GM19324 (cell line): Measurements from ENCODE around the gene KIF6.

Experiments used
- ATAC-seq: cut with Tn5 transposase; IDR thresholded peaks from one replicate; pipeline ENCODE4 v1.9.1; 2021; ENCODE audit warnings: mild to moderate bottlenecking, moderate library complexity; ENCODE audit not compliant: unreplicated experiment, low FRiP score

Gene KIF6

DNA sequence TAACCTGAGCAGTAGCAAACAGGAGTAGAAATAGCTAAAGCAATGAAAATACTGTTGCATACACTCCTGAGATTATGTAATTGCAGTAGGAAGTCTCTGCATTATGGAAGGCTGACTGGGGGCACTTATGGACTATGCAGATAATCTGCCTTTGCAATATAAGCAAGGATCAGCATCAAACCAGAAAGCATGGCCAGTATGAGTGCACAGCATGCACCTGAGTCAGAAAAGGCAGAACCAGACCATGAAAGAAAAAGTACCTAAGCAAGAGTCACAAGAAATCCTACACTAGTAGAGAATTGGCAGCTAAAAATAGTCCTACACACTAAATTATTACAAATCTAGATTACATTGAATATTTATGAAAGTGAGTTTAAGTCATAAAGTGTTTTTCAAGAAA, 164.3 kb downstream of the KIF6 start:
- no peak for ATAC-seq

DNA sequence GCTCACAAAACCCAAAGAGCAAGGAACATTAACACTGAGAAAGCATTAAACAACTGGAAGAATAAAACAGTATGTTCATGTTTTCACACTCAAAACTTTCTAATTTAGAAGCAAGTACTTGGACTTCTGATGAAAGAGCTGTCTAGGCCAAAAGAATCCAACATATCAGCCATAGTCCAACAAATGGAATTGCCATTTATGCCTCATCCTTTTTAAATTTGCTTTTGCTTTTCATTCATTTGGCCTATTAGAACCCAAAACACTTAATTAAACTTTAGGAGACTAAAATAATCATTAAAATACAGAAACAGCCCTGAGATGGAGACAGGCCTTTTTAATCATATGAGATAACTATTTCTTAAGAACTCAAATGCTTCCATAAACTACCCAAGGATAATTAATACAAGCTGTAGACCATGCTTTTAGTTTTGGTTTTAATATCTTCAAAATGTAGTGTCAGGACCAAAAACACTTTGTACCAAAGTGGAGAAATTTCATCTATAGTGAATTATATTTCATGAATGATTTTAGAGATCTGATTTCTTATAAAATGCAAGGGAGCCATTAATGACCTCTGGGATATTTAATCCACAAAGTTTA, 166.5 kb downstream of the KIF6 start:
- ATAC-seq, result no peak

DNA sequence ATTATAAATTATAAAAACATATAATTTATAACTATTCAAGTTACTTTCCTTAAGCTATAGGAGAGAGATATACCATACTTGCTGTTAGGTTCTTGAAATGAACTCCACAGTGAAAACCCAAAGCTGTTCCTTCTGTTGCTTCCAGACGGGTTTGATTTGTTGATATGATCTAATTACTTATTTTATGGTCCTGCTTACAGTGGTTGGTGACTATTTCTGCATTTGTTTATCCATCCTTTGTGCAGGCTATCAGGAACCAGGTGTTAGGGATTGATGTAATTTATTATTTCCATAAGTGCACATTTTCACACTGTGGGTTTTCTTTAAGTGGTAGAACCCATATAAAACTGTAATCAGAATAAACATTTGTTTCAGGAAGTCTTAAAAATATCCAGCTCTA, 167.1 kb downstream of the KIF6 start:
- no peak for ATAC-seq

DNA sequence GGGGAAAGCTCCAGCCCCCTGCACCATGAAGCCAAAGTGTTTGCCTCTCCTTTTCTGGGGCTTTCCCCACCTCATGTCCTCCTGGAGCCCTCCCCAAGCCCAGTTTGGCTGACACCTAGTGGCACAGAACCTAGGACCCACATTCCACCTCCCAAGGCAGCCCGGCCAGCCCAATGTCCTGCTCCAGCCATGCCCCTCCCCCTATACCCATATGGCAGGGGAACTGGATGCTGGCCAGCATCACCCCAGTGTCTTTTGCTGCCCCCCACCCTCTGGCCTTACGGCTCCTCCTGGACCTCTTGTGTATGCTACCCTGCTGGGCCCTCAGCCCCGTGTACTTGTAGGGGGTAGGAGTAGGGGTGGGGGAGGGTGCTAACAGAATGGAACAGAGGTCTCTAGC, 170.1 kb downstream of the KIF6 start:
- no peak for ATAC-seq

DNA sequence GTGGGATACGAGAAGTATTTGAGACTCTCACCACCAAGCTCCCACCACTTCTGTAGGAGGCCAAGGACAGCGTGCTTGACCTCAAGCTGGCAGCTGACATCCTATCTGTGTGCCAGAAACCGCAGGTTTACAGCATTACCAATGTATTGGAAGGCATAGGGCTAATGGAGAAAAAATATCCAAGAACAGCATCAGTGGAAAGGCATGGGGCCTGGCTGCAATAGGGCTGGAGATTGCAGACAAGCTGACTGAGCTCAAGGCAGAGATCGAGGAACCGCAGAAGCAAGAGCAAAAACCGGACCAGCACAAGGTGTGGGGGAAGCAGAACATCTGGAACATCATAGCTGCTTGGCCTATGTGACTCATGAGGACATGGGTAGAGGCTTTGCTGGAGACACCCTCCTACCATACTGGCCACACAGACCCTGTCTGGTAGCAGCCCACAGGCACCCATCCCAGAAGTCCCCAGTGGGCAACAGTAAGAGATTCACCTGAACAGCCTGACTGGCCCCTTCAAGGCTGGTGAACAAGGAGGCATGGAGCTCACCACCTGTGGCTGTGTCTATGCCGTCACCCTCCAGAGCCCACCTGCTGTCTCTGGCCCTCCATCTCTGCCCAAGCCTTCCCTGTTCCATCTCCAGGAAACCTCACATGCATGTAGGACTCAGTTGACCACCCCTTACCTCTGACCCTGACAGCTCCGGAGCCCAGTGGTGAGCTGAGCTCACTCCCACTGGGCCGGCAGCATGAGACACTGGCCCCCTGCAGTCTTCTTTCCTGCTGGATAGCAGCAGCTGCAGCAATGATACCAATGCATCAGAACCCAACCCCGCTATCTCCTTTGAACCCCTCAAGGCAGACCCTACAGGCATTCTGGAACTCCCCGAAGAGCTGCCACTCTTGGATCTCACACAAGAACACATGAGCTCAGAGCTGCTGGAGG, 171.1 kb downstream of the KIF6 start:
- no peak for ATAC-seq

DNA sequence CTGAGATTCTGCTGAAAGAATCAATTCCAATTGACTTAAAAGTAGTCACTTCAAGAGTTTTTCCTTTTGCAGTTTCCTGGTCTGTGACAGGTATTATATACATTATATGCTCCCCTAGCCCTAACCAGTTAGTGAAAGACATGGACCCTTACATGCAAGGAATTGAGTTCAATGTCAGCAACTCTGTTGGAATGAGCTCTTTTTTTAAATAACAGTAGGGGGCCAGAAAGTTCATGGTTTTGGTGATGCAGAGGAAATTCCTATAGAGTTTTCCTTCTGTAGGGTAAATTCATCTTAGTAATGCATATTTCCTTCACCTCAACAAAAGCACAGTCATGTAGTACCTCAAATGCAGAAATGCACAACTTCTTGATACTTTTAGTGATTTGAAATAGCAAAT, 172.2 kb downstream of the KIF6 start:
- no peak for ATAC-seq

DNA sequence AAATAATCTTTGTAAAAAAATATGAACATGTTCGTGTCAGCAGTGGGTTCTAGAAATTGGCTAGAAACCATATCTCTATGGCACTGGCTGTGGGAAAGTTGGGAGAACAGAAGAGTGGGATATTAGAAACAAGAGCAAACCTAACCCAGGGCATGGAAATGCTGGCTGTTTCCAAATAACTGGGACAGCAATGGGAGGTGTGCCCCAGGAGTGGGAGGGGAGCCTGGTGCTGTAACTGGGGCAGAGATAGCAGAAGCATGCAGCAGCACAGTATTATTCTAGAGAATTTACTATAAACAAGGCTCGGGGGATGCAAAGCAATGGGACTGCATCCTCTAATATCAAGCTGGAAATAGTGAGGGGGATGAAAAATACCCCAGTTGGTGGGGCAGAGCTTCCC, 175.0 kb downstream of the KIF6 start:
- no peak for ATAC-seq

DNA sequence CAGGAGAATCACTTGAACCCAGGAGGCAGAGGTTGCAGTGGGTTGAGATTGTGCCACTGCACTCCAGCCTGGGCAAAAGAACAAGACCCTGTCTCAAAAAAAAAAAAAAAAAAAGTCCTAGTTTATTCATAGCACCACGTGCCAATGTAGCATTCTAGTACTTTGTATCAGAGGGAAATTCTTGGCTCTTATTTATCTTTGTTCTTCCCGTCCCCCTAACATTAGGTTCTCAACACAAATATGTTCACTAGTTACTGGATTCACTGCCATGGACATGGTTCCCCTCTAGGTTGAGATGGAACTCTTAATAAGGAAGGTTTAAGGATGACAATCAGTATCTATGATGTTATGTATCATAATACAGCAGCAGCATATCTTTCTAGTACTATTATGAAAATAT, 178.5 kb downstream of the KIF6 start:
- ATAC-seq, result no peak

DNA sequence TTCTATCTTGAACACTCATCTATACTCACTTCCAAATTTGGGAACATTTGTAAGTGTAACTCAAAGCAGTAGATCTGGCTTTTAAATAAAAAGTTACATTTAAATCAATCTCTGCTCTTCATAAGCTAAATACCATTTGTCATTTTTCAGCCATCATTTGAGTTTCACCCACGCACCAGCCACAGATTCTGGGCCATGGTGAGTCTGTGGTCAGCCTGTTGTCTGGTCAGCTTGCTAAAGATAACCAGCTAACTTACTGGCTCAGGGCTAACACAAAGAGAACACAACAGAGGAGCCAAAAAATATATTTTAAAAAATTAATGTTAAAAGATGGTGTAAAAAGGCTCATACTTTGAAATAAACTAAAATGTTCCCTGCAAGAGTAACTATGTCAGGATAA, 181.3 kb downstream of the KIF6 start:
- no peak for ATAC-seq

DNA sequence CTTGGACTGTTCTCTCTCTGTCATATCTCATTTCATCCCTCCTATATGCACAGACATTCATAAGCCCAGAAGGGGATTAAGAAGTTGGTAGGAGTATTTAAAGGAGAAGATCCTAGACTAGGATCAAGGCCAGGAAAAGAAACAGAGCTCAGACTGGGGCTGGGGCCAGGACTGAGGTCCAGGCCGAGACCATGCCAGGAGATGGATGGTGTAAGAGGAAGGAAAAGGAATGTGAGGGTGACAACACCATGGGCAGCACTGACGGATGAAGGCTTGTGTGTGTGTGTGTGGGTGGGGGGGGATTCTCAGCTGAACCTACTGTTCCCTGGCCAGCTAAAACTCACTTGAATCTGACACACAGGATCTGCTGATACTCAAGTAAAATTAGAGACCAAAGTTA, 182.1 kb downstream of the KIF6 start:
- no peak for ATAC-seq

DNA sequence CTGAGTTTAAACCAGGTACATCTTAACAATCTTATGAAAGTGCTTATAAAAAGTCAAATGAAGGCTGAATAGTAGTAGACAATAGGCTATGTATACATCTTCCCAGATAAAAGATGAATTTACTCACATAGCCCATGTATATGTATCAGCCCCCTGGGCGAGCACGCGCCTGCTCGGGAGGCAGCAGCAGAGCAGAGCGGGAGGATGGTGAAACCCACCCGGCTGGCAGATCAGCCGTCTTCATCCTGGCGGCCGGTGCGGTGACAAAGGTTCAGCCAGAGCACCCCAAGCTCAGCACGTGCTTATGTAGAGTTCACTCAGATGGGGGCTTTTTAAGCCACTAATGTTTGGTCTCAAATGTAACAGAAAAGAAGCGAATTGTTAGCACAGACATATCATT, 184.8 kb downstream of the KIF6 start:
- no peak for ATAC-seq

DNA sequence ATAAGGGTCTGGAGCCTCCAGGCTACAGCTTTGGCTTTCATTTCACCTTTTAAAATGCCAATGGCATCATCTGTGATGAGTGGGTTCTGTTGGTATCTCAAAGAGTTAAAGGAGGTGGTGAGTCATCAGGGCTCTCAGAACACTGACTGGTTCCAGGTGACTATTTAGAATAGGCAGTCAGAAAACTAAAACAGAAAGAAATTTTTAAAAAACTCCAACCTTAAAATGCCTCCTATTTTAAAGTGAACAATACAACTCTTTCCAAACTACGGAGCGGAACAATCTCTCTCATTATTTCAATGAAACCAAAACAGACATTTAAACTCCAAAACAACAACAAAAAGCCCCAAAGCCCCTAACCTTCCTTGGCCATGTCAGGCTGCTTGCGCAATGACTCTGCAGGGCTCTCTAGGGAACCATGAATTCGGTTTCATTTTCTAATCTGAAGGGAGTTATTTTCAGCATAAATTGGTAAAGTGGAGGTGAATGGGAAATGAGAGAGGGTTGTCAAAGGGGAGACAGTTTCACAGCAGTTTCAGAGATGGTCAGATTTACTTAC, 194.9 kb downstream of the KIF6 start:
- peak; percentile 96 for ATAC-seq

DNA sequence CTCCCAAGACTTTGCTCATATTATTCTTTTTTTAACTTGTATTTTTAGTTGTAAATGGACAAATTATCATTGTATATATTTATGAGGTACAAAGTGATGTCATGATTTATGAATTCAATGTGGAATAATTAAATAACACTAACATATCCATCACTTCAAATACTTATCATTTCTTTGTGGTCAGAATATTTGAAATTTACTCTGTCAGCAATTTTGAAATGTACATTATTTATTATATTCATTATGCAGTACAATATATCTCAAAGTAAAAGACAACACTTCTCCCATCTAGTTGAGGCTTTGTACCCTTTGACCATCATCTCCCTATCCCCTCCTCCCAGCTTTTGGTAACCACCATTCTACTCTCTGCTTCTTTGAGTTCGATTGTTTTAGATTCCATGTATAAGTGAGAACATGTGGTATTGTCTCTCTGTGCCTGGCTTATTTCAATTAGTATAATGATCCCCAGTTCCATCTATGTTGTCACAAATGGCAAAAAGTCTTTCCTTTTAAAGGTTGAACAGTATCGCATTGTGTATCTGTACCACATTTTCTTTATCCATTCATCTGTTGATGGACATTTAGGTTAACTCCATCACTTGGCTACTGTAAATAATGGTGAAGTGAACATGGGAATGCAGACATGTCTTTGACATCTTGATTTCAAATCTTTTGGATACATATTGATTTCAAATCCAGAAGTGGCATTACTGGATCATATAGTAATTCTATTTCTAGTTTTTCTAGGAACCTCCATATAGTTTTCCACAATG, 197.2 kb downstream of the KIF6 start:
- no peak for ATAC-seq

DNA sequence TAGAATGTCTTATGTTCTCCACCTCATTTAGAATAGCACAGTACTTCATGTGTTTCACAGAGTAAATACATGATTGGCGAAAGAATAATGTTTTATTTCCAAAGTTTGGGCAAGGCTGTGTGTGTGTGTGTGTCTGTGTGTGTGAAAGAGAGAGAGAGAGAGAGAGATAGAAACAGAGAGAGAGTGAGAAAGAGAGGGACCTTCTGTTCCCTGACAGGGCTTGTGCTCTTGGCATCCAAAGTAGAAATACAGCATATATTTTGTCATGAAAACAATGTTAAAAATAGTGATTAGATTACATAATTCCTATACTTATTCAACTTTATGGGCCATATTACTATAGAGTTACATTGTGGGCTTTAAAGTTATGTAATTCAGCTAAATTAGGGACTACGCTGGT, 201.2 kb downstream of the KIF6 start:
- no peak for ATAC-seq

DNA sequence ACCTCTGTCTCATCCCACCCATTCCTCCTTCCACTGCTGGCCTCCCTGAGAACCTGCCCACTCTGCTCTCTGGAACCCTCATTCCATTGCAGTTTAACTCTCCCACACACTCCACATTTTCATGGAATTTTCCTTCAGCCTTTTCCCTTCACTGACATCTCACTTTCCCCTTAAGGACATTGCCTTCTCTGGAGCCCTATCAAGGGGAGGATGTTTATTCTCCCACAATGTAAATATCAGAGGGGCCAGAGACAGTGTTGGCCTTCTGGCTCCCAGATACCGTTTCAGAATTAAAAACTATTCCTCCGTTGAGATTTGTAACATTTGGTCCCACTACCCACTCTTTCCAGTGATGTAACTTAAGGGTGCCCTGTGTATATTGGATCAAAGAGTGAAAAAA, 203.2 kb downstream of the KIF6 start:
- ATAC-seq, result no peak

DNA sequence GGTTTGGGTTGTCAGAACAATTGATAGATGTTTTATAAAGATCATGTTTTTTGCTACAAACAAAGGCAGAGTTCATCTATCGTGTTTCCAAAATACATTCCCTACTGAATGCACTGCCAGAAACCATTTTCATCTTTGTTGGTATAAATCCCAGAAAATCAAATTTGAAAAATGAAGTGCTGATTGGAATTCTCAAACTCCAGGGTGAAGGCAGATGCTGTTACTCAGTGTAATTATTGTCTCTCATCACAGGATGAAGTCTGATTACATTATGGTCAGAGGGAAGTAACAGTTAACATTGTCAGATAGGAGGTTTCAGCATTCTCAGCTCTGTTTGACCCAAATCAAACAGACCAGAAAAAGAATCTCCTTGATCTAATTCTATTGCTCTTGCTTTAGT, 204.3 kb downstream of the KIF6 start:
- no peak for ATAC-seq

DNA sequence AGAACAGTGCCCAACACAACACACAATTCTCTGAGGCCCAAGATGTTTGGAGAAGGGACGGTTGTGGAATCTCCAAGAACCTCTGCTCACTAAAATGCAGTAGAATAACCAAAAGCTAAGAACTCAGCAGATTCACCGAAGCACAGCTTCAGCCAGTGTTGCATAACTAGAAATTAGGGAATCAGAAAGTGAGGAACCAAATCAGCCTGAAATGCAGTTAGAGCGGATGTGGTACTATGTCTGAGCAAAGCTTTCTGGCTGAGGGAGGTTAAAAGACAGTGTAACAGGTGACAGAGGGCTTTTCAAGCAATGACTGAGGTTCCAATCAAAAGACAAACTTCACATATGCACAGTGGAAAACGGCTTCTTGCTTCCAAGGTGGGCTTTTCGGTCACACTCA, 204.8 kb downstream of the KIF6 start:
- ATAC-seq, result no peak

DNA sequence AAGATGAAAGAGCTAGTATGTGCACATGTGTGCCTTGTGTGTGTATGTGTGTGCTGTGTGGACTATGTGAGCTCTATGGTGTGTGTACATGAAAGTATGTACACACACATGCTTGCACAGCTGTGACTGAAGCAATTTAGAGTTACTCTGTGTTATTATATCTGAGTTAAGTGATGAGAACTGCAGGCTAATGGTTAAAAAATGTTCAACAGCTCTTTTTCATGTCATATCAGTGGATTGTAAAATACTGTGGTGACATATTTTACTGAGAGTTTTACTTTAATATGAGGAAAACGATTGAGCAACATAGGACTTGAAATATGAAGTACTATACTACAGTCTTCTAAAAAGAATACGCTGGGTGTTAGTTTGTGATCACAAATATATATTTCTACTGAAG, 207.0 kb downstream of the KIF6 start:
- no peak for ATAC-seq

DNA sequence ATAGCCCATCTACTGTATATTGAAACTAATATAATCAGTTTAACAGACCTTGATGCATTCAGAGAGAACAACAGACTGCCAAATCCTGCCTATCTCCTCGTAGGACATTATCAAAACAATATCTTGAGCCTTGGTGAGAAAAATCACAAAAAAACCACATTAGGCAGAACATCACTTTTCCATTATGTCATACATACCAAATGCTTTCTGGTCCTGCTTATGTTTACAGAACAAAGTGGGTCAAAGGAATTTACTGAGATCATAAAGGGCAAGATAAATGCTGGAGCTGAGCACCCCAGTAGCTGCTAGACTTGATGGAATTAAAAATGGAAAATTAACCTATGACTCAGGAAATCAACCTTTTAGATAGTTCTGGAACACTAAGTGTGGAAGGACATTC, 207.5 kb downstream of the KIF6 start:
- no peak for ATAC-seq

DNA sequence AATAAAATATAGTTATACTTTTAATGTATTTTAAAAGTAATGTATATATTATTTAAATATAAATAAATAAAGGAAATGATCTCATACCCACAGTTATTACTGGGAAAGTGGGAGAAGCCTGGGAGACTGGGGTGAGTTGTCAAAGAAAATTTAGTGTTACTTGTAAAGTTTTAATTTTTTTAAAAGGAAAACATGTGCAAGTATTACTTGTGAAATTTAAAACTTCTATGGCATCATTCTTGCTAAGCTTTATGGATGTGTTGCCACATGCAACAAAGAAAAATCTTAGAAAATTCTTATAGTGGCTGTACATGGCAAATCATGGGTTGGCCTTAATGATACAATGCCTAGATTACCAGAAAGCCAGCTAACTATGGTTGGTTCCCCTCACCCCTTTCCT, 208.7 kb downstream of the KIF6 start:
- ATAC-seq, result no peak

DNA sequence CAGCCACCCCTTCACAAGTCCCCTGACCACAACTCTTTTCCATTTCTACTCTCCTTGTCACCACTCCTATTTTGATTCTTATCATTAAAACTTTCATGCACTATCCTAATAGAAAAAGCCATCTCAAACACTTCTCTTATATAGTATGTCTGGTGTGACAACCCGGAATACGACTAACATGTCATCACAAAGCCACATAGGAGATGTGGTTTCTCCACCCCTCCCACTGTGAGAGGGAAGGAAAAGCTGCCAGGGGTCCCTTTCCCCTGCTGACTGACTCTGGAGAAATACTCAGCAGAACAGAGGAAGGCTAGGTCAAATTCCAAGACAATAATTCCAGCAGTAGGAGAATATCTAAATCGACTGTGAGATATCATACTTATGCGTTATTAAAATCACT, 209.7 kb downstream of the KIF6 start:
- no peak for ATAC-seq
